HEK293T (cell line): Measurements from ENCODE around the gene FAM171A1.

Experiments
- CTCF ChIA-PET: fragments of 350-600 bp; formaldehyde crosslinking; extraction: SDS; loops from one replicate; lab custom pipeline; 2021; ENCODE audit warnings: antibody characterized with exemption, inconsistent platforms; lab: Yijun Ruan, JAX
- POLR2A ChIA-PET: fragments of 350-600 bp; formaldehyde crosslinking; extraction: SDS; loops from one replicate; lab custom pipeline; 2020; ENCODE audit warnings: antibody characterized with exemption, inconsistent platforms; lab: Yijun Ruan, JAX
- DNase-seq: peaks from one replicate; pipeline ENCODE4 v3.0.0; 2012; ENCODE audit warnings: mixed read lengths; ENCODE audit errors: extremely low spot score
- ARNT ChIP-seq: fragments of 450-650 bp; IDR thresholded peaks from 2 replicates; pipeline ENCODE4 v1.6.1; 2017; ENCODE audit warnings: mild to moderate bottlenecking
- BHLHE40 ChIP-seq: fragments of 450-650 bp; IDR thresholded peaks from 2 replicates; pipeline ENCODE4 v1.6.1; 2016; ENCODE audit warnings: mild to moderate bottlenecking, moderate library complexity, borderline replicate concordance
- CTBP1 ChIP-seq: fragments of 450-650 bp; IDR thresholded peaks from 2 replicates; pipeline ENCODE4 v1.6.1; 2016; ENCODE audit warnings: borderline replicate concordance
- ELF4 ChIP-seq: fragments of 450-650 bp; IDR thresholded peaks from 2 replicates; pipeline ENCODE4 v1.6.1; 2017; ENCODE audit warnings: antibody characterized with exemption
- FOXA1 ChIP-seq: fragments of 450-650 bp; IDR thresholded peaks from 2 replicates; pipeline ENCODE4 v1.6.1; 2016; ENCODE audit warnings: mild to moderate bottlenecking
- FOXK2 ChIP-seq: fragments of 450-650 bp; IDR thresholded peaks from 2 replicates; pipeline ENCODE4 v1.6.1; 2016; ENCODE audit warnings: mild to moderate bottlenecking
- FOXM1 ChIP-seq: fragments of 450-650 bp; IDR thresholded peaks from 2 replicates; pipeline ENCODE4 v1.6.1; 2017; ENCODE audit warnings: mild to moderate bottlenecking, borderline replicate concordance
- HDGF ChIP-seq: fragments of 450-650 bp; IDR thresholded peaks from 2 replicates; pipeline ENCODE4 v1.6.1; 2017; ENCODE audit warnings: antibody characterized with exemption, borderline replicate concordance
- L3MBTL2 ChIP-seq: fragments of 450-650 bp; conservative IDR thresholded peaks from 2 replicates; pipeline ENCODE4 v1.6.1; 2016; ENCODE audit warnings: mild to moderate bottlenecking
- LEF1 ChIP-seq: fragments of 450-650 bp; IDR thresholded peaks from 2 replicates; pipeline ENCODE4 v1.6.1; 2017; ENCODE audit warnings: mild to moderate bottlenecking, borderline replicate concordance
- NFRKB ChIP-seq: fragments of 450-650 bp; IDR thresholded peaks from 2 replicates; pipeline ENCODE4 v1.6.1; 2016; ENCODE audit warnings: mild to moderate bottlenecking, moderate library complexity
- PKNOX1 ChIP-seq: fragments of 450-650 bp; IDR thresholded peaks from 2 replicates; pipeline ENCODE4 v1.6.1; 2016
- SP1 ChIP-seq: fragments of 450-650 bp; IDR thresholded peaks from 2 replicates; pipeline ENCODE4 v1.6.1; 2017
- SUZ12 ChIP-seq: fragments of 450-650 bp; IDR thresholded peaks from 2 replicates; pipeline ENCODE4 v1.6.1; 2016; ENCODE audit warnings: mild to moderate bottlenecking
- TARDBP ChIP-seq: fragments of 450-650 bp; IDR thresholded peaks from 2 replicates; pipeline ENCODE4 v1.6.1; 2016
- ZNF384 ChIP-seq: fragments of 450-650 bp; IDR thresholded peaks from 2 replicates; pipeline ENCODE4 v1.6.1; 2016

Gene FAM171A1

GRCh38 chr10:15241306-15241705, 129.8 kb downstream of the FAM171A1 start:
- DNase-seq, result no peak
- TF ChIP-seq FOXA1, result no peak
- TF ChIP-seq ARNT, result no peak
- no peak for TF ChIP-seq SP1
- TF ChIP-seq SUZ12, result no peak
- no peak for TF ChIP-seq L3MBTL2
- no peak for TF ChIP-seq PKNOX1
- TF ChIP-seq TARDBP, result no peak
- TF ChIP-seq CTBP1, result no peak
- TF ChIP-seq FOXM1, result no peak
- ChIA-PET POLR2A (no interaction called here), CTCF (no interaction called here)

- POLR2A ChIA-PET, result interaction anchor here (0.8 kb wide), 1 partner anchor 9 kb away, joined by 3 read pairs; no protein-coding TSS in a partner anchor
- TF ChIP-seq ARNT (no peak), LEF1 (no peak), FOXK2 (no peak), SP1 (no peak), NFRKB (no peak), BHLHE40 (no peak), L3MBTL2 (no peak), ZNF384 (no peak)
- CTCF ChIA-PET, result interaction anchor here (0.6 kb wide), 1 partner anchor 81 kb away, joined by 3 read pairs; no protein-coding TSS in a partner anchor
- no peak for DNase-seq
Measured at GRCh38 chr10:15238555-15239335, 132.3 kb downstream of the FAM171A1 start.

GRCh38 chr10:15237351-15237750, 133.7 kb downstream of the FAM171A1 start:
- no peak for DNase-seq
- ChIA-PET CTCF (no interaction called here), POLR2A (no interaction called here)
- TF ChIP-seq ZNF384 (no peak), TARDBP (no peak), PKNOX1 (no peak), LEF1 (no peak), BHLHE40 (no peak), HDGF (no peak), CTBP1 (no peak), SP1 (no peak), FOXK2 (no peak), ELF4 (no peak), ARNT (no peak), L3MBTL2 (no peak), FOXA1 (no peak), FOXM1 (no peak), NFRKB (no peak), SUZ12 (no peak)

- no peak for TF ChIP-seq CTBP1
- TF ChIP-seq FOXK2, result no peak
- TF ChIP-seq ZNF384, result no peak
- no peak for TF ChIP-seq ARNT
- TF ChIP-seq FOXM1, result no peak
- no peak for TF ChIP-seq NFRKB
- TF ChIP-seq FOXA1, result no peak
- TF ChIP-seq HDGF, result no peak
- TF ChIP-seq PKNOX1, result no peak
- no peak for TF ChIP-seq LEF1
- TF ChIP-seq TARDBP, result no peak
- no peak for TF ChIP-seq L3MBTL2
- TF ChIP-seq ELF4, result no peak
- TF ChIP-seq SP1, result no peak
- no peak for TF ChIP-seq BHLHE40
- TF ChIP-seq SUZ12, result no peak
- CTCF ChIA-PET, result no interaction called here
- DNase-seq, result no peak
- POLR2A ChIA-PET, result no interaction called here
Measured at GRCh38 chr10:15236340-15236739, 134.7 kb downstream of the FAM171A1 start.

- CTCF ChIA-PET, result interaction anchor here (0.8 kb wide), 1 partner anchor 8 kb away, joined by 3 read pairs; no protein-coding TSS in a partner anchor
- POLR2A ChIA-PET, result no interaction called here
- TF ChIP-seq BHLHE40 (no peak), FOXM1 (no peak), SP1 (no peak), ZNF384 (no peak), FOXA1 (no peak), ARNT (no peak), ELF4 (no peak)
- no peak for DNase-seq
Measured at GRCh38 chr10:15232279-15232678, 138.8 kb downstream of the FAM171A1 start.

- TF ChIP-seq FOXM1 (no peak), BHLHE40 (no peak), FOXA1 (no peak), ZNF384 (no peak), LEF1 (no peak)
- DNase-seq, result no peak
- ChIA-PET CTCF (no interaction called here), POLR2A (no interaction called here)
Measured at GRCh38 chr10:15231426-15231825, 139.7 kb downstream of the FAM171A1 start.
